ENCODE measurements around the gene ATP4B. TPM values are rescaled to one million over a fixed set of nuclear protein-coding genes. Genes with fewer than 3 reads are reported as not detected.

ATP4B gene
- total RNA-seq, 1 donor from 2014 or later = not detected

- no peak for DNase-seq (ENCODE audit: low spot score)
Measured at GRCh38 chr13:113607889-113608635, 49.9 kb downstream of the ATP4B start.

- DNase-seq (ENCODE audit: low spot score) = no peak
Measured at GRCh38 chr13:113607056-113607888, 50.7 kb downstream of the ATP4B start.

DNA sequence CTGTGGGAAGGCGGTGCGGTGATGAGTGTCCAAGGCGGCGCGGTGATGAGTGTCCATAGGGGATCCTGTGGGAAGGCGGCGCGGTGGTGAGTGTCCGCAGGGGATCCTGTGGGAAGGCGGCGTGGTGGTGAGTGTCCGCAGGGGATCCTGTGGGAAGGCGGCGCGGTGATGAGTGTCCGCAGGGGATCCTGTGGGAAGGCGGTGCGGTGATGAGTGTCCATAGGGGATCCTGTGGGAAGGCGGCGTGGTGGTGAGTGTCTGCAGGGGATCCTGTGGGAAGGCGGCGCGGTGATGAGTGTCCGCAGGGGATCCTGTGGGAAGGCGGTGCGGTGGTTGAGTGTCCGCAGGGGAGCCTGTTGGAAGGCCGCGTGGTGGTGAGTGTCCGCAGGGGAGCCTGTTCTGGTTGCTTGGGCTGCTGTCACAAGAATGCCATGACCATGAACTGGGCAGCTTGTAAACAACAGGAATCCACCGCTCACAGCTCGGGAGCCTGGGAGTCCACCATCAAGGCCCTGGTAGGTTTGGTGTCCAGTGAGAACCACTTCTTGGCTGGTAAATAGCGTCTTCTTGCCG is 52.0 kb downstream of the ATP4B start:
- no peak for DNase-seq (ENCODE audit: low spot score)

- no peak for DNase-seq (ENCODE audit: low spot score)
Measured at GRCh38 chr13:113605461-113605860, 52.5 kb downstream of the ATP4B start.

DNA sequence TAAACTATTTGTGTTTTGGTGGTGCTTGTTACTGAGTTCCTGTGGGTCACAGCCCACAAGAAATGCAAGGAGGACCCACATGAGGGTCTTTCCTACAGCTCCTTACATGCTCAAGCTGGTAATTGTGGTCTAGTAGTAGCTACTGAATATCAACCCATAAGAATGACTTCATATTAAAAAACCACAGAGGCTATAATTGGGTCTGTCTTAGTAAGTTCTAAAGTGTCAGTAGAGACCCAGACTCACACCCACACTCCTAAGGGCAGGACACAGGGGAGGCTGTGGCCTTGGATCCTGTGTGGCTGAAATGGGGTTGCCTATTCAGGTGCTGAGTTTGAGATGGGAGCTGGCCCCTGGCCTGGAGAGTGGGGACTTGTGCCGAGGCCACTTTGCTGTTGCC is 53.8 kb downstream of the ATP4B start:
- no peak for DNase-seq (ENCODE audit: low spot score)

DNA sequence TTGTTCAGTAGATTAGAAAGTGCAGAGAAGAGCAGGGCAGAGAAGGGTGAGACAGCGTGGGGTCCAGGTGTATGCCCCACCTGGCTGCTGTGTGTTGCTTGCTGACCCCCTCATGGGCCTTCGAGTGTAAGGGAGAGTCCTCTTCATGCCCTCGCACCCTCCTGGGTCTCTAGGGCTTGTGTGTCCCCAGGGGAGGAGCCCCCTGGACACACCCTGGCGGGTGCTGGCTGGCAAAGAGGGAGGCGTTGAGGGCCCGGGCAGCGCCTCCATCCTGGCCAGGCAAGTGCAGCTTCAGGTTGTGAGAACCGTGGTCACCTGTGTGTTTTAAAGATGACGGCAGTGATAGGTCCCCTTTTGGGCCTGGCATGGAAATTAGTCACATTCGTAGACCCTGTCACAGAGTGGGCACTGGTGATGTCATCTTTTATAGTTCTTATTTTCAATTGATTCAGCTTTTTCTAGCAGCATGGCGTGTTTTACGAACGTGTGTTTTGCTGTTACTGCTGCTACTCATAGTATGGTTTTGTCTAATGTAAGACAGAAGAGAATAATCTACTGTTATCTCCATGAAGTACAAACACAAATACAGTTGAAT is 54.8 kb downstream of the ATP4B start:
- no peak for DNase-seq (ENCODE audit: low spot score)

DNA sequence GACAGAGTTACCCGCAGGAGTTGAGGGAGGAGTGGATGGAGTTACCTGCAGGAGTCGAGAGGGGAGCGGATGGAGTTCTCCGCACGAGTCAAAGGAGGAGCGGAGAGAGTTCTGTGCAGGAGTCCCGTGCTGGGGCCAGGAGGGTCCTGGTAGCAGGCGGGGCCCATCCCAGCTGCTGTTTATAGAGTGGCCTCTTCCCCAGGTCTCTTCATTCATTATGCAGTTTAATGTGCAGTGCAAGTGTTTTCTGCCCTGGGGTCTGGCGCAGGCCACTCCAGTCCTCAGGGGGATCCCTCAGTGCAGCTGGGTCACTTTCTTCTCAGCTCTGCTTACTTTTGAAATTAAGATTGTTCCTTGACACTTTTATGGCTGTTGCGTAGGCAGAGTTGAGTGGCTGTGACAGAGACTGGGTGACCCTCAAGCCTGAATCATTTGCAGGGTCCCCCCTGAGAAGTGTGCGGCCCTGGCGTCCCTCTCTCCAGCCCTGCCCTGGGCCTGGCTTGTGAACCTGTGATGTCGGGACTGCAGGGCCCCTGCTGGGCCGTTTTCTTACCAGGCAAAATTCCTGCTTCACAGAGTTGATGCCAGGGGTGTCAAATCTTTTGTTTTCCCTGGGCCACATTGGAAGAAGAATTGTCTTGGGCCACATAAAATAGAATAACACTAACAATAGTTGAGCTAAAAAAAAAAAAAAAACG is 55.6 kb downstream of the ATP4B start:
- DNase-seq (ENCODE audit: low spot score) = no peak

GRCh38 chr13:113601166-113602070 is 56.6 kb downstream of the ATP4B start:
- DNase-seq (ENCODE audit: low spot score) = no peak

DNA sequence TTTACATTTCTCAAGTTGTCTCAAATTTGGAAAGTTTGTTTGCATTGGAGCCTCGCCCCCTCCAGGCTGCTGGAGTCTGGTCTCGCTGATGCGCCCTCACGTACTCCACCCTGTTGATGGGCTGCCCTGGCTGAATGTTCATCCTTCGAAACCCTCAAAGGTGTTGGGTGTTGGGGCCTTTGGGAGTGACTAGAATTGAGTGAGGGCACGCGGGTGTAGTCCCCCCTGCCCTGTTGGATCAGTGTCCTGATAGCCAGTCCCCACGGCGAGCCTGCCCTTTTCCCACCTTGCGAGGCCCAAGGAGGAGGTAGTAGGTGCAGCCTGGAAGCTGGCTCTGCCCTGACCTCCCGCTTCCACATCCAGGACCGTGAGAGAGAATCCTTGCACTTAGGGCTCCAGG is 58.6 kb downstream of the ATP4B start:
- no peak for DNase-seq (ENCODE audit: low spot score)

Other genes starting within 250 kb of the ATP4B start
- 4.2 TPM for gene ADPRHL1, start 204.7 kb downstream of the ATP4B start, total RNA-seq
- 20.6 TPM for gene DCUN1D2, start 167.5 kb downstream of the ATP4B start, total RNA-seq
- gene TFDP1, start 73.4 kb downstream of the ATP4B start, total RNA-seq = 54.9 TPM
- gene GRK1, start 9.0 kb upstream of the ATP4B start, total RNA-seq = not detected
- 20.6 TPM for gene TMEM255B, start 101.0 kb upstream of the ATP4B start, total RNA-seq
- 68.1 TPM for gene GAS6, start 205.9 kb upstream of the ATP4B start, total RNA-seq